Activated CD4-positive, alpha-beta T cell treated with anti-CD3 and anti-CD28 coated beads, Interleukin-2, amount 10 ng/mL, durations not matched to agents 24 days and 14 days (primary cell): Measurements from ENCODE around the gene LURAP1L. TPM values are rescaled to one million over a fixed set of nuclear protein-coding genes. Genes with fewer than 3 reads are reported as not detected.

Experiments used
- DNase-seq: peaks from one replicate; pipeline ENCODE4 v3.0.0; 2022
- H3K27ac Mint-ChIP-seq: one replicate; pipeline ENCODE4 v1.8.0; 2022; ENCODE audit warnings: mild to moderate bottlenecking, mixed read lengths
- H3K27me3 Mint-ChIP-seq: one replicate; pipeline ENCODE4 v1.8.0; 2022; ENCODE audit warnings: mixed read lengths
- H3K36me3 Mint-ChIP-seq: one replicate; pipeline ENCODE4 v1.8.0; 2022; ENCODE audit warnings: low read depth, mild to moderate bottlenecking, mixed read lengths
- H3K4me1 Mint-ChIP-seq: one replicate; pipeline ENCODE4 v1.8.0; 2021; ENCODE audit warnings: mixed read lengths
- H3K4me3 Mint-ChIP-seq: one replicate; pipeline ENCODE4 v1.8.0; 2022; ENCODE audit warnings: mild to moderate bottlenecking, moderate library complexity, mixed read lengths
- H3K9me3 Mint-ChIP-seq: one replicate; pipeline ENCODE4 v1.8.0; 2021; ENCODE audit warnings: mixed read lengths
- intact Hi-C: fragments of 100-400 bp; cut with micrococcal nuclease; formaldehyde crosslinking; loops from one replicate; pipeline ENCODE4 v1.15.1; 2023
- total RNA-seq: library from RNA; stranded (reverse); gene quantifications from 2 replicates; pipeline ENCODE4 v1.2.3, GENCODE V29; 2022

LURAP1L gene, protein sequence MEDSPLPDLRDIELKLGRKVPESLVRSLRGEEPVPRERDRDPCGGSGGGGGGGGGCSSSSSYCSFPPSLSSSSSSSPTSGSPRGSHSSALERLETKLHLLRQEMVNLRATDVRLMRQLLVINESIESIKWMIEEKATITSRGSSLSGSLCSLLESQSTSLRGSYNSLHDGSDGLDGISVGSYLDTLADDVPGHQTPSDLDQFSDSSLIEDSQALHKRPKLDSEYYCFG
- total RNA-seq = not detected in 2 replicates

DNA sequence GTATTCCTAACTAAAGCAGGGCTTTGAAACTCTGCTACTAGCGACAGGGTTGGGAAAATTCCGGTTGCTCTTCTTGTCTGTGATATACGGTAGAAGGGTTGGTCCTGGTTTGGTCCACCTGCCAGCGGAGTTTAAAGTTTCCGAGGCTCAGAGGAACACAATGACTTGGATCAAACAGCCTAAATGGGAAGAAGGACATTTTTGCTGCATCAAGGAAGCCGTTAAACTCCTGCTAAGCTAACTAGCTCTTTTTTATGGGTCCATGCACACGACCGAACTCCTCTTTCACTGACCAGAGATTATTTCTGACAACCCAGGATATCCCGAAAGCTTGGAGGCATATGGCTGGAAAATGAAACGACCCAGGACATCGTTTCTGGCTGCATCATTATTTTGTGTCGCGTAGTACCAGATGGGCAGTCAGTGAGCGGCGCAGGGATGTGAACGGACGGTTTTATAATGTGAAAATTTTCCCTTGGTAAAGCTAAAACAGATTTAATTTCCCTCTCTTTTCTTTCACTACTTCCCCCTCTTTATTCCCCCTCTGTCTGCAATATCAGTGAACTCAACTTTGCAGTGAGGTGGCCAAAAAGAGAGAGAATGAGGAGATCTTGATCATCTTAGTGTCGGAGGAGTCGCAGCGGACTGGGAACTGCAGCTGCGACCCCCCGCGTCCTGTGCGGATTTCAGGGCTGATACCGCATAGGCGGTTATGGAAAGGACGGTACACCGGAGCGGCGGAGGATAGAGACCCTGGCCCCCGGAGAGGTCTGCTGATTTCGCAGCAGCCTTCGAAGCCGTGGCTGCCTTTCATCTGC lies at the start of gene LURAP1L:
TSS of gene LURAP1L (plus strand) at position 160 of the 818 bp plus-strand sequence. CDS start 696 bp downstream, outside the sequence.
- Mint-ChIP-seq H3K27ac (no peak within 1 kb of the TSS), H3K36me3 (no peaks in the 10 kb centered on the region), H3K4me1 (peaks cover 4% of the 10 kb centered on the region), H3K27me3 (peaks cover 22% of the 10 kb centered on the region), H3K4me3 (peak within 1 kb of the TSS; percentile 69), H3K9me3 (no peaks in the 10 kb centered on the region)
- intact Hi-C loops = no loop called here
- DNase-seq = no peak

DNA sequence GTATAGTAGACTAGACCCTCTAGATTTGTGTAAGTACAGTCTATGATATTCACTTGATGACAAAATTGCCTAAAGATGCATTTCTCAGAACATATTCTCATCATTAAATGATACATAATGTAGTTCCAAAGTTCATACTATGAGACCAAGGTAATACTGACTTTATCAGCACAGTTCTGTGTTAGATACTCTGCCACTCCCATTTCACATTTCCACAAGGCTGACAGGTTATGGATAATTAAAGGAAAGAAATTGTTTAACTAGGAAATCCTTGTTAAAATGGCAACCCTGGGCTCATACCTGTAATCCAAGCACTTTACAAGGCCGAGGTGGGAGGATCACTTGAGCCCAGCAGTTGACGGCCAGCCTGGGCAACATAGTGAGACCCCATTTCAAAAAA lies 48.0 kb upstream of the LURAP1L start:
- H3K9me3 Mint-ChIP-seq = no peaks in the 10 kb centered on the region
- no peak overlapping the region for H3K27ac Mint-ChIP-seq
- no peak for DNase-seq
- no peak overlapping the region for H3K4me3 Mint-ChIP-seq
- no peaks in the 10 kb centered on the region for H3K36me3 Mint-ChIP-seq
- intact Hi-C loops = loop anchor here (10.0 kb wide), 1 partner anchor 358 kb away; no protein-coding TSS in a partner anchor
- no peaks in the 10 kb centered on the region for H3K27me3 Mint-ChIP-seq
- H3K4me1 Mint-ChIP-seq = no peaks in the 10 kb centered on the region

DNA sequence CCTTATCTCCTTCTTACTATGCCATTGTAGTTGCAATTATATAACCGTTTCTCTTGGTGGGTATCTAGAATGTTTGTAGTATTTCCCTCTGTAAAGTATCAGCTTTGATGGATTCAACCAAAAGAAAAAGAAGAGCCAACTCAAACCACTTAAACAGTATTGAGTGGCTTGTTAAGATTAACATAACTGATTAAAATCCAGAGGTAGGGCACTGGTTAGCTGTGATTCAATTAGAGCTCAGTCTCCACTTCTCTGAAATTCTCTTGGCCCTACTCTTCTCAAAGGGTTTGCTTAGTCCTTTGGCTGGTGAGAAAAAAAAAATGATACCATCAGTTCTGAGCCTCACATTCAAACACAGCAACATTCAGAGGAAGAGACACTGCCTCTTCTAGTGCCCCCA lies 44.6 kb upstream of the LURAP1L start:
- H3K36me3 Mint-ChIP-seq = no peaks in the 10 kb centered on the region
- no peak overlapping the region for H3K27ac Mint-ChIP-seq
- no peaks in the 10 kb centered on the region for H3K27me3 Mint-ChIP-seq
- H3K4me1 Mint-ChIP-seq = no peaks in the 10 kb centered on the region
- intact Hi-C loops = no loop called here
- H3K9me3 Mint-ChIP-seq = no peaks in the 10 kb centered on the region
- DNase-seq = no peak
- no peak overlapping the region for H3K4me3 Mint-ChIP-seq

DNA sequence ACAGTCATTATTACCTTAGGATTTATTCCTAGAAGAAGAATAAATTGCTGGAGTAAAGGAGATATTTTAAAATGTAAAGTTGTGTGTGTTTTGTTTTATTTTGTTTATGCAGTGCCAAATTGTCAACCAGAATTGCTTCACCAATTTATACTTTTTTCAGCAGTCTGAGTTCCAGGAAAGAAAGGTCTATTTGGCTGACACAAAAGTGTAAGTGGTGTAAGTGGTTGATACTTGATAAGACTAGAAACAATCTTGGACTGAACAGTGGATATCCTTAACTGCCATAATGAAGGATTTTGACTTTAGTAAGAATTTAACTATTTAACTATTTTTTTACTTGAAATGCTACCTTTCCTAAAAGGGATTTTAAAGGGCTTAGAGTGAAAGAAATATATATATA lies 43.9 kb upstream of the LURAP1L start:
- Mint-ChIP-seq H3K36me3 (no peaks in the 10 kb centered on the region), H3K4me3 (no peak overlapping the region), H3K27me3 (no peaks in the 10 kb centered on the region), H3K9me3 (no peaks in the 10 kb centered on the region), H3K4me1 (no peaks in the 10 kb centered on the region), H3K27ac (no peak overlapping the region)
- DNase-seq = no peak
- intact Hi-C loops = no loop called here

DNA sequence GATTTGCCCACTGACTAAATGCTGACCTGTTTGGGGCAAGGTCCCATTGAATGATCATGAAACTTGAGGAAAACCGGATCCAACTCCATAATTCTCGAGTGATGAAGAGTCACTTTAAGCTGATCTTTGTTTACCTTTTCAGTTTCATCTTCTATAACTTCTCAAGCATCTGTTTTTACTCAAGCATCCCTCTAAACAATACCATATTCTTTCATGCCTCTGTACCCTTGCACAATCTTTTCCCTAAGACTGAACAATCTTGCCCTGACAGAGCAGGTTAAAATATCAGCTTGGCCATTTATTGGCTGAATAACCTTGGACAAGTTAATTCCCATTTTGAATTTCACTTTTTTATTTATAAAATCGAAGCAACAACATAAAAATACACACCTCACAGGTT lies 41.8 kb upstream of the LURAP1L start:
- no peaks in the 10 kb centered on the region for H3K27me3 Mint-ChIP-seq
- DNase-seq = no peak
- no peak overlapping the region for H3K4me3 Mint-ChIP-seq
- no peak overlapping the region for H3K27ac Mint-ChIP-seq
- H3K36me3 Mint-ChIP-seq = no peaks in the 10 kb centered on the region
- intact Hi-C loops = no loop called here
- H3K9me3 Mint-ChIP-seq = no peaks in the 10 kb centered on the region
- H3K4me1 Mint-ChIP-seq = no peaks in the 10 kb centered on the region

DNA sequence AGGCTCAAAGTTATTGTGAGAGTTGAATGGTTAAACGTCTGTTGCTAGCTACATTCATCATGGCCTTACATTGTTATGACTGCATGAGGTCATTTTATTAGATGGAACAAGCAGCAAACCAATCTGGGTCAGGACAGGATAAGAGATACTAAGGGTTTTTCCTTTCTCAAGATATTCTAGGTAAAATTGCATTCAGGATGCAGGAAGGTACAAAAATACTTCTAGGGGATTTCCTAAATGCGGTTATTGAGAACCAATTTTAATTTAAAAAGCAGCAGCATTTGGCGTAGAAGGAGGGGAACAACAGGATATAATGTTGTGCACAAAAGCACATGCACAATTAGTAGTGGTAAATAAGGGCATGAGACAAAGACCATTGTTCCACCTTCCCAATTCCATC lies 39.2 kb upstream of the LURAP1L start:
- Mint-ChIP-seq H3K36me3 (no peaks in the 10 kb centered on the region), H3K27ac (no peak overlapping the region), H3K27me3 (no peaks in the 10 kb centered on the region), H3K4me1 (no peaks in the 10 kb centered on the region), H3K4me3 (no peak overlapping the region), H3K9me3 (no peaks in the 10 kb centered on the region)
- no peak for DNase-seq
- intact Hi-C loops = no loop called here

DNA sequence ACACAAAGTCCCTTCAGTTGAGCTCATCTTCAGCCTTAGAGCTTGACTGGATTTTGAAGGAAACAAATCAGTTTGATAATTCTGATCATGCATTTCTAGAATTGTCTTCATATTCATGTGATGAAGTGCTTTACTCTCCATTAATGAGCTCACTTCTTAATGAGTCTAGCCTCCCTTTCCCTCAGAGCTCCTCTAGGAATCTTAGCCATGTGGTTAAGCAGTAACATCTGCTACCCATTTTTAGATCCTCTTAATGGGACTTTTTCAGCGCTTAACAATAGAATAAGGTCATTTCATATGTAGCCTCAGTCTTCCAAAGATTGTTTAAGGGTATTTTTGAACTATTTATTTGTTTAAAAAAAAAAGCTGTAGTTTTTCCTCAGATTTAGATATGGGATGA lies 36.9 kb upstream of the LURAP1L start:
- no peaks in the 10 kb centered on the region for H3K27me3 Mint-ChIP-seq
- H3K9me3 Mint-ChIP-seq = peaks cover 1% of the 10 kb centered on the region
- H3K27ac Mint-ChIP-seq = no peak overlapping the region
- intact Hi-C loops = no loop called here
- no peak for DNase-seq
- H3K4me1 Mint-ChIP-seq = no peaks in the 10 kb centered on the region
- no peaks in the 10 kb centered on the region for H3K36me3 Mint-ChIP-seq
- no peak overlapping the region for H3K4me3 Mint-ChIP-seq

DNA sequence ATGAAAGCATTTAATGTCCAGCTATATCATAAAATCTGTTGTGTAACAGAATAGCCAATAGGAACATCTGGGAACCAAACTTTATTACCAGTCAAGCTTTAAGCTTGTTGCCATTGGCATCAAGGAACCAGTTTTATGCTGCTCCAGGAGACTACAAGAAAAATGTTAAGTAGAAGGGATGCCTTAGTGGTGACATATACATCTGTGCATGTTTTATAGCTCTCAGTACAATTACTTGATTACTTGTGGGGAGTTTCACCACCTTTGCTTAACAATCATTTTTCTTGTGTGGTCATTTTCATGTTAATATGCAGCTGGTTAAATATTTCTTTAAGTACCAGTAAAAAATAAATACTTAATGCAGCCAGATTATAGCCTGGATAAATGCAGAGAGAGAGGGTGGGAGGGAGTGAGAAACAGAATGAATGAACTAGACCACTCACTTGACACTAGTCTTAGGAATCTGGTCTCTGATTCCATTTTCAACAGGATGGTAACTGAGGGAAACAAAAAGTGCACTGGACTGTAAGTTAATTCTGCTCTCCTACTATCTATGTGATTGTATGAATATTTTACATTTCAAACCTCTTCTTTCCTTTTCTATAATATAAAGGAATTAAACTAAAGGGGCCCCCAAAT lies 35.7 kb upstream of the LURAP1L start:
- DNase-seq = no peak
- Mint-ChIP-seq H3K27ac (no peak overlapping the region), H3K27me3 (no peaks in the 10 kb centered on the region), H3K4me3 (no peak overlapping the region), H3K9me3 (peaks cover 4% of the 10 kb centered on the region), H3K36me3 (no peaks in the 10 kb centered on the region), H3K4me1 (no peaks in the 10 kb centered on the region)
- intact Hi-C loops = no loop called here

DNA sequence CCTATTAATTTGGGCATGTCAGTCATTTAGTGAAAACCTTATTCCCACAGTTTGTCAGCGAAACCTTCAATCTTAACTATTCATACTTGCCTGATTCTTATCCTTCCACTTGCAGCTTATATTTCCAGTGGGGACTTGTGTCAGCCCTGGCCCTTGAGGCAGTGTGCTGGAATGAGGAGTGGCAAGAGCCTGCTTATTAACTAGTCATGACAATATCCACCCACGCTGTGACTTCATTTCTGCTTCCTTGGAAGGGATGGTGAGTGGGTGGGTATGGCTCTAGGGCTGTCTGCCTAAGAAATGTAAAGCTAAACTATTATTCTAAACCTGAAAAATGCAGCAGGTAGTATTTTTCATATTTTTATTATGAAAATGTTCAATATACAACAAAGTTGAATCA lies 34.0 kb upstream of the LURAP1L start:
- Mint-ChIP-seq H3K27ac (no peak overlapping the region), H3K4me3 (no peak overlapping the region), H3K27me3 (no peaks in the 10 kb centered on the region), H3K4me1 (no peaks in the 10 kb centered on the region), H3K36me3 (no peaks in the 10 kb centered on the region), H3K9me3 (peaks cover 9% of the 10 kb centered on the region)
- no peak for DNase-seq
- intact Hi-C loops = no loop called here

DNA sequence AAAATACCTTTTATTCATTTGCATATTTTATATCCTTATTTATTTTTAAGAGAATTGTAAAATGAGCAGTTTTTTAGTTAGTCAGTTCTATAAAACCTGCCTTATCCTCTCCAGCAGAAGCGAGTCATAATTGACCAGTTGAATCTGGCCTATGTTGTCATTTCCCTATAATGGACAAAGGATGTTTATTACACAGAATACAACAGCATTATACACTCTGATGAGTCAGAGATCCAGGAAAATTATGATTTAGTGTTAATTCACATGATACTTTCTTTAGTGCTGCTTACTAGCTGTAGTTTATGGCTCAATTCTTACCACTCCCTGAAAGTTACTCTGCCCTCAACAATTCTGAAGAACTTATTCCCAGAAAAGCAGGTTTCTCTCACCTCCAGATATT lies 26.8 kb upstream of the LURAP1L start:
- no peak overlapping the region for H3K27ac Mint-ChIP-seq
- intact Hi-C loops = no loop called here

DNA sequence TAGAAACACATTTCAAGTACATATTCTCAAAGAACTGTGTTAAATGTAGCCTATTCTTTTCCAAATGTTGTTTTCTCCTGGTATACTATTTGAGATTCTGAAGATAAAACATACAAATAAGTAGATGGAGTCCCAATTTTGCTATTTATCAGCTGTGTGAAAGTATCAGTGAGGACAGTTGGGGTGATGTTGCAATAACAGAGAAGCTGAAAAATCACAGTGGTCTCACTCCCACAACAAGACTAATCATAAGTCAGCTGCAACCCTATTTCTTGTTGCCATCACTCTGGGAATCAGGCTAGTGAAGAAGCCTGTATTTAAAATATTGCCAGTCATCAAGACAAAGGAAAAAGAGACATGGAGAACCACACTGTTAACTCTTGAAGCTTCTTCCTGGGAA lies 25.9 kb upstream of the LURAP1L start:
- Mint-ChIP-seq H3K9me3 (peaks cover 6% of the 10 kb centered on the region), H3K4me3 (no peak overlapping the region), H3K4me1 (no peaks in the 10 kb centered on the region), H3K27ac (no peak overlapping the region), H3K27me3 (no peaks in the 10 kb centered on the region), H3K36me3 (no peaks in the 10 kb centered on the region)
- DNase-seq = no peak
- intact Hi-C loops = no loop called here

More for the DNA sequence above, 26.8 kb upstream of the LURAP1L start:
- Mint-ChIP-seq H3K9me3 (peaks cover 6% of the 10 kb centered on the region), H3K4me3 (no peak overlapping the region), H3K36me3 (no peaks in the 10 kb centered on the region), H3K27me3 (no peaks in the 10 kb centered on the region), H3K4me1 (no peaks in the 10 kb centered on the region)
- no peak for DNase-seq

DNA sequence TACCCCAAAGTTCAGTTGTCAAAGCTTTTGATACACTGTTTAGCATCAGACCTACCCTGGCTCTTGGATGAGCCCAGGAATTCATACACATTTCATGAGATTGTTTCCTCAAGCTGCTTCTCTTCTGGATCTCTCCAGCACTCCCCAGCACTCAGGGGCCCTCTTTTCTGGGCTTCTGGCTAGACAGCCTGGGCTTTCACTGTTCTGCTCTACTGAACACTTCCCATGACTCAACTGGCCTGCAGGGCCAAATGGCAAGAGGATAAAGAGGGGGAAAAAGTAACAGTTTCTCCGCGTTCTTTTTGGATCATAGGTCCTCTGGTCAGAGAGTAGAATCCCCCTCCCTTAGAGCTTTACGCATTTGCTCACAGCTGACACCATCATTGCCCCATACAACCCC lies 20.9 kb upstream of the LURAP1L start:
- Mint-ChIP-seq H3K27ac (no peak overlapping the region), H3K27me3 (no peaks in the 10 kb centered on the region), H3K36me3 (no peaks in the 10 kb centered on the region), H3K4me3 (no peak overlapping the region), H3K4me1 (no peaks in the 10 kb centered on the region), H3K9me3 (no peaks in the 10 kb centered on the region)
- no peak for DNase-seq
- intact Hi-C loops = no loop called here

DNA sequence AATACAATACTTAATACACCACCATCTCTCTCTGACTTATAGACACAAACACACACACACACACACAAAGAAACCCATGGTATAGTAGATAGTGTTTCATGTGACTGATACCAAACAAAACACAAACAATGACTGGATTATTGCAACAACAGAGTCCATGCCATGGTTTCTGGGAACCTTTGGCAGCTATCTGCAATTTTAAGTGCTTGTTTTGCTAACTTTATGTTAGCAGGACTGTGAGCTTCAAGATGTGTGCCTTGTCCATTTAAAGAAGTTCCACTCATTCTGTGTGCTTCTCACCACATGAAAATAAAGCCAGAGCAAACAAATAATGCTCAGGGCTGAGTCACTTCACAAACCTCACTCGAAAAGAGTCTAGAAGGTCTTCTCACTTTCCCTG lies 15.1 kb upstream of the LURAP1L start:
- Mint-ChIP-seq H3K9me3 (no peaks in the 10 kb centered on the region), H3K4me3 (no peak overlapping the region), H3K27me3 (no peaks in the 10 kb centered on the region), H3K27ac (no peak overlapping the region), H3K36me3 (no peaks in the 10 kb centered on the region), H3K4me1 (no peaks in the 10 kb centered on the region)
- DNase-seq = no peak
- intact Hi-C loops = no loop called here

DNA sequence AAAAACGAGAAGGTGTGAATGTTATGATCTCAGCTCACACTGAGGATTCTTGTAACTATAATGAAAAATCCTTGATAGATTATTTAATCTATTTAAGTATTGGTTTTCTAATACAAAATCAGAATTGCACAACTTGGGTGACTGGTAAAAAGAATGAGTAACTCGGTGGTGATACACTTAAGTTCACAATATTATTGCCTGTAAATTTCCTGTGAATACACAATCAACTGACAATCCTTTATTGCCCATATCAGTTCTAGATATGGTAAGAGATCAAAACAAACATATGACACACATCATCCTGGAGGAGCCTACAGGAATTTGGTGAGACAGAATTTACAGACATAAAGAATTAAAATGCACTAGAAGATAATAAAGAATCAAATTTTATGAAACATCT lies 14.1 kb upstream of the LURAP1L start:
- no peaks in the 10 kb centered on the region for H3K36me3 Mint-ChIP-seq
- H3K4me3 Mint-ChIP-seq = no peak overlapping the region
- intact Hi-C loops = no loop called here
- no peak overlapping the region for H3K27ac Mint-ChIP-seq
- no peaks in the 10 kb centered on the region for H3K27me3 Mint-ChIP-seq
- no peaks in the 10 kb centered on the region for H3K9me3 Mint-ChIP-seq
- no peak for DNase-seq
- H3K4me1 Mint-ChIP-seq = no peaks in the 10 kb centered on the region
